GM23248 (cell line): Measurements from ENCODE around the gene SRGAP2B. TPM values are rescaled to one million over a fixed set of nuclear protein-coding genes. Genes with fewer than 3 reads are reported as not detected.
"Not testable (repeated sequence)": the region's sequence is repeated elsewhere in the genome, so short reads cannot be mapped to it uniquely, and the experiment has no call there.

Experiments used
- DNase-seq: peaks from one replicate; pipeline ENCODE4 v3.0.0-alpha.2; 2015
- H2AFZ ChIP-seq: fragments of 200-600 bp; sonication (generic); 2 replicates; pipeline ENCODE4 v1.6.1; 2016; ENCODE audit warnings: antibody characterized with exemption
- H3F3A ChIP-seq: fragments of 200-600 bp; sonication (generic); 2 replicates; pipeline ENCODE4 v1.6.1; 2016; ENCODE audit warnings: mild to moderate bottlenecking, antibody characterized with exemption, mixed run types; ENCODE audit not compliant: insufficient read depth
- H3K27ac ChIP-seq: fragments of 200-600 bp; sonication (generic); 2 replicates; pipeline ENCODE4 v1.5.1; 2016; ENCODE audit warnings: mild to moderate bottlenecking
- H3K27me3 ChIP-seq: fragments of 200-600 bp; sonication (generic); replicated peaks from 2 replicates; pipeline ENCODE4 v1.6.1; 2016; ENCODE audit warnings: mild to moderate bottlenecking; ENCODE audit not compliant: insufficient read depth
- H3K36me3 ChIP-seq: fragments of 200-600 bp; sonication (generic); 2 replicates; pipeline ENCODE4 v1.6.1; 2016; ENCODE audit warnings: low read depth, mild to moderate bottlenecking
- H3K4me1 ChIP-seq: fragments of 200-600 bp; sonication (generic); 2 replicates; pipeline ENCODE4 v1.6.1; 2016; ENCODE audit warnings: mild to moderate bottlenecking; ENCODE audit not compliant: insufficient read depth
- H3K4me2 ChIP-seq: fragments of 200-600 bp; sonication (generic); one replicate; pipeline ENCODE4 v1.6.1; 2016; ENCODE audit warnings: mild to moderate bottlenecking; ENCODE audit not compliant: unreplicated experiment
- H3K4me3 ChIP-seq: fragments of 200-600 bp; sonication (generic); 2 replicates; pipeline ENCODE4 v1.5.1; 2016; ENCODE audit warnings: mild to moderate bottlenecking
- H3K79me2 ChIP-seq: fragments of 200-600 bp; sonication (generic); 2 replicates; pipeline ENCODE4 v1.6.1; 2016; ENCODE audit warnings: mild to moderate bottlenecking; ENCODE audit not compliant: insufficient read depth
- H3K9ac ChIP-seq: fragments of 200-600 bp; sonication (generic); 2 replicates; pipeline ENCODE4 v1.6.1; 2016; ENCODE audit warnings: mild to moderate bottlenecking
- H3K9me2 ChIP-seq: fragments of 200-600 bp; sonication (generic); 2 replicates; pipeline ENCODE4 v1.6.1; 2016; ENCODE audit warnings: mixed run types, mild to moderate bottlenecking, moderate library complexity; ENCODE audit not compliant: insufficient read depth
- H3K9me3 ChIP-seq: fragments of 200-600 bp; sonication (generic); one replicate; pipeline ENCODE4 v1.6.1; 2017; ENCODE audit warnings: low read depth
- H4K20me1 ChIP-seq: fragments of 200-600 bp; sonication (generic); 2 replicates; pipeline ENCODE4 v1.6.0; 2016; ENCODE audit not compliant: insufficient read depth
- WGBS, 2 experiments: methylation state at CpG; one replicate each; pipeline ENCODE4 v1.1.6; 2015 to 2017; ENCODE audit warnings: low lambda C conversion rate in 2 of 2, low coverage in 1 of 2; ENCODE audit errors: missing lambda C conversion rate in 2 of 2; 5-methylcytosine and 5-hydroxymethylcytosine counted together
- in situ Hi-C: fragments of 300-500 bp; cut with MboI; formaldehyde crosslinking; loops from 2 replicates; pipeline ENCODE4 v1.15.0; 2020
- polyA plus RNA-seq: library from polyadenylated mRNA; unstranded; fragments of >200 nt; fragmentation: Nextera tagmentation; extraction: Ambion mirVana; gene quantifications from 2 replicates; pipeline ENCODE4 v1.2.1, GENCODE V29; 2016
- total RNA-seq: library from RNA; depleted of rRNA; stranded (reverse); fragments of >200 nt; shearing (Covaris generic); gene quantifications from 2 replicates; pipeline ENCODE4 v1.2.3, GENCODE V29; 2014

SRGAP2B gene
- total and polyA plus RNA-seq, 2 experiments from 2014 or later: 12.8 to 16.1 TPM

DNA sequence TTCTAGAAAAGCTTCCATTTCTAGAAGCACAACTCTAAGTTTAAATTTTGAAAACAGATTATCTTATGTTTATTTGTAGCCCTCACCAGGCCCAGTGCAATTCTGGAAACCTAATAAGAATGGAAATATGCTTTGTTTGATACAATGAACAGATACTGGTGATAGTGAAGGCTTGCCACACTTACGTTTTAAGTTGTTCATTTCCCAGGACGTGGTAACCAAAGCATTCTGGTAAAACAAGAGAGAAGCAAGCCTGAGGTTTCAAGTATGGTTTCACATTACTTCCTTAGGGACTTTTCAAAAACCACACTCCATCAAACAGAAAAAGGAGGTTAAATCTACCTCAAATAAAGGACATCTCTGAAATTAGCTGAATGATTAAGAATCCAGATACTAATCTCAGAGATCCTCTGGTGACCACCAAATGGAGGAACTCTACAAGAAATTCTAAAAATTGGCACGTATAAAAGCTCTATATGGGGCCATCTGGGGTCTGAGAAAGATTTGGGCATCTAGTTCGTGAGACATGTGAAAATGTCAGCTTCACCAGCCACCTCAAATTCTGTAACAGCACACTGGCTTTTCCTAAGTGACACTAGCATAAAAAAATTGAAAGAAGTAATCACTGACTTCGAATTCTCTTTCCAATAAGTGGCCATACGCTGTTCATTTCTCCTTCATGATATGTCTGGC is 164.9 kb downstream of the SRGAP2B start:
- H3K4me2 ChIP-seq, H3K9ac ChIP-seq, DNase-seq, H3K9me2 ChIP-seq, H3K79me2 ChIP-seq, H3K4me1 ChIP-seq, H3K36me3 ChIP-seq, H3K4me3 ChIP-seq, H2AFZ ChIP-seq, in situ Hi-C loops, H4K20me1 ChIP-seq, H3K9me3 ChIP-seq, H3F3A ChIP-seq, H3K27ac ChIP-seq, H3K27me3 ChIP-seq: not testable (repeated sequence)
- whole genome bisulfite sequencing, 2 experiments: 91 to 92% methylated on average over 4 of the region's 6 CpGs

DNA sequence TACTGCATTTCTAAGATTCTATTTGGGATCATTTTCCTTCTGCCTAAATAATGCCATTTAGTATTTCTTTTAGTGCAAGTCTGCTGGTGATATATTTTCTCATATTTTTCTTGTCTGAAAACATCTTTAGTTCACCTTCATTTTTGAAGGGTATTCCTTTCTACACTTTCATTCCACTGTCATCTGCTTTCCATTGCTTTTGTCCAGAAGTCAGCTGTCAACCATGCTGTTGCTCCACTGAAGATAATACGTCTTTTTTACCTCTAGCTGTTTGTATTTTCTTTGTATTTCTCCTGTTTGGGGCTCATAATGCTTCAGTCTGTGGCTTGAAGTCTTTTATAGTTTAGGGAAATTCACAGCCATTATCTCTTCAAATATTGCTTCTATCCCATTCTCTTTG is 167.8 kb downstream of the SRGAP2B start:
- H4K20me1 ChIP-seq, H3K36me3 ChIP-seq, H3K27ac ChIP-seq, H3K9me2 ChIP-seq, H3K27me3 ChIP-seq, H3K9me3 ChIP-seq, H2AFZ ChIP-seq, H3K4me2 ChIP-seq, H3F3A ChIP-seq, H3K9ac ChIP-seq, H3K4me3 ChIP-seq, H3K79me2 ChIP-seq, in situ Hi-C loops, H3K4me1 ChIP-seq: not testable (repeated sequence)
- peak; percentile 28 for DNase-seq
- 100% methylated on average over 1 of the region's 1 CpG for WGBS, 2 experiments

- H3K27me3 ChIP-seq, H3K9me3 ChIP-seq, in situ Hi-C loops, H3K36me3 ChIP-seq, H3K4me2 ChIP-seq, H3K9ac ChIP-seq, H3K27ac ChIP-seq, H3K79me2 ChIP-seq, H3F3A ChIP-seq, H2AFZ ChIP-seq, H3K4me1 ChIP-seq, H3K9me2 ChIP-seq, H3K4me3 ChIP-seq, DNase-seq, H4K20me1 ChIP-seq: not testable (repeated sequence)
- WGBS, 2 experiments: no CpG with 5 or more reads among the region's 5 CpGs
Measured at GRCh38 chr1:144923640-144924039, 171.5 kb downstream of the SRGAP2B start.

DNA sequence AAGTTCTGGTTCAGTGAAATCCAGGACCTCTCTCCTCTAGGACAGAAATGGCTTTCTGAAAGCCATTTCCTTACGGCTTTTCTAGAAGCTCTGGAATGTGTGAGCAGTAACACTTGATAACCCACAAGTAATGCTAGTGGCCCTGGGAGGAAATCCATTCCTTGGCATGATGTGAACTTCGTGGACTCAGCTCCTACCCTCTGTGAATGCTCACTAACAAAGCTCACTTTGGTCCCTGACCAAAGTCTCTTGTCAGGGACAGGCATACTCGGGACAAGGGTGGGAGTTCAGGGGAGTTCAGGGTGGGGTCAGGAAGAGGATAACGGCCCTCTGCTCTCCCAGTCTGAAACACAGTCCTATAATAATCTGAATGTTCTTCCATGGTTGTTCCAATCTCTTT is 172.3 kb downstream of the SRGAP2B start:
- H3K36me3 ChIP-seq, in situ Hi-C loops, H3K9me2 ChIP-seq, H3K27me3 ChIP-seq, H3K4me2 ChIP-seq, H3K79me2 ChIP-seq, H3K27ac ChIP-seq, H3K4me3 ChIP-seq, DNase-seq, H2AFZ ChIP-seq, H3K4me1 ChIP-seq, H3K9me3 ChIP-seq, H3K9ac ChIP-seq, H4K20me1 ChIP-seq, H3F3A ChIP-seq: not testable (repeated sequence)
- WGBS, 2 experiments: 85 to 93% methylated on average over 3 of the region's 4 CpGs

- H3K27ac ChIP-seq, H3K27me3 ChIP-seq, DNase-seq, H3K36me3 ChIP-seq, H3K4me1 ChIP-seq, H3K79me2 ChIP-seq, H3K9me2 ChIP-seq, H2AFZ ChIP-seq, in situ Hi-C loops, H3F3A ChIP-seq, H4K20me1 ChIP-seq, H3K9ac ChIP-seq, H3K4me2 ChIP-seq, H3K4me3 ChIP-seq, H3K9me3 ChIP-seq: not testable (repeated sequence)
Measured at GRCh38 chr1:144919106-144919505, 176.0 kb downstream of the SRGAP2B start.

DNA sequence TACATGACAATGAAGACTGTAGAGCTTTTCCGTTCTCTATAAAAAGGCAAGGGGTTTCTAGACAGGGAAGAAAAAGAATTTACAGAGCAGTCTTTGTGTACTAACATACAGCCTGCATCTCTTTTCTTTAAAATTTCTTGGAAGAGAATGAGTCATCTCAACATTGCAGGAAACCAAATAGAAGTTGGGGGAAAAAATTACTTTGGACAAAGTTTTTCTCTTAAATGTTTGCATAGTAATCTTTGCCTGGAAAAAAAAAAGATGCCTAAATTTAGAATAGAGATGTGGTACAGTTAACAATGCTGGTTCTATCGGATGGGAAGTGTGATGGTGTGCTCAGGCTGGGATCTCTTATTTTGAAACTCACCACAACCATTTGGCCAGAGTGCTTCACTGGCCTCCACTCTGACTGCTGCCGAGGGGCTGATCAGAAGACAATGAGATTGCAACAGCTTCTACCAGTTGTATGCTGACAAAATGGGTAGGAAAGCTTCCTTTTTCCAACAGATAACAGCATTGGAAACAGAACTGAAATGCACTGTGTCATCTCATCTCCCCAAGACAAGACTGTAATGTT is 177.0 kb downstream of the SRGAP2B start:
- H3K9me2 ChIP-seq, H3K9me3 ChIP-seq, H4K20me1 ChIP-seq, H3K36me3 ChIP-seq, H3K9ac ChIP-seq, H3K27ac ChIP-seq, H3K4me2 ChIP-seq, H3K79me2 ChIP-seq, H3F3A ChIP-seq, H3K27me3 ChIP-seq, in situ Hi-C loops, H2AFZ ChIP-seq, H3K4me3 ChIP-seq, DNase-seq, H3K4me1 ChIP-seq: not testable (repeated sequence)
- WGBS, 2 experiments: 3 to 6% methylated on average over 2 of the region's 3 CpGs

GRCh38 chr1:144917154-144918026 is 177.7 kb downstream of the SRGAP2B start:
- H3F3A ChIP-seq, in situ Hi-C loops, H3K4me1 ChIP-seq, H4K20me1 ChIP-seq, H3K36me3 ChIP-seq, H3K9me2 ChIP-seq, DNase-seq, H3K9ac ChIP-seq, H3K4me2 ChIP-seq, H3K4me3 ChIP-seq, H3K79me2 ChIP-seq, H3K9me3 ChIP-seq, H3K27me3 ChIP-seq, H2AFZ ChIP-seq: not testable (repeated sequence)
- WGBS, 2 experiments: 71% methylated on average over 1 of the region's 8 CpGs; no CpG with 5 or more reads in 1 of the 2 experiments
- H3K27ac ChIP-seq: peak overlapping the region; percentile 66
